Kidney epithelial cell (primary cell): ENCODE measurements around the gene PDZD7. TPM values are rescaled to one million over a fixed set of nuclear protein-coding genes. Genes with fewer than 3 reads are reported as not detected.

Source experiments
- DNase-seq: peaks from one replicate; pipeline ENCODE4 v3.0.0-alpha.2; 2010; ENCODE audit warnings: low read depth
- H3K27me3 ChIP-seq: 2 replicates; pipeline ENCODE4 v1.6.0; 2011; ENCODE audit warnings: low read length; ENCODE audit not compliant: control insufficient read depth, insufficient read depth
- H3K36me3 ChIP-seq: 2 replicates; pipeline ENCODE4 v1.5.1; 2011; ENCODE audit warnings: low read length; ENCODE audit not compliant: control insufficient read depth, insufficient read depth
- H3K4me3 ChIP-seq: 2 replicates; pipeline ENCODE4 v1.5.1; 2011; ENCODE audit warnings: low read depth, mild to moderate bottlenecking, control low read depth, low read length
- CTCF ChIP-seq: IDR thresholded peaks from 2 replicates; pipeline ENCODE4 v1.5.1; 2011; ENCODE audit warnings: mild to moderate bottlenecking, moderate library complexity, low read length, control low read depth, inconsistent platforms; ENCODE audit not compliant: insufficient read depth, poor library complexity, severe bottlenecking
- total RNA-seq: library from RNA; depleted of rRNA; stranded (reverse); fragments of >200 nt; gene quantifications from 2 replicates; pipeline ENCODE4 v1.2.3, GENCODE V29; 2015

PDZD7 gene
- total RNA-seq, 1 donor from 2014 or later, result 3.5 TPM

DNA sequence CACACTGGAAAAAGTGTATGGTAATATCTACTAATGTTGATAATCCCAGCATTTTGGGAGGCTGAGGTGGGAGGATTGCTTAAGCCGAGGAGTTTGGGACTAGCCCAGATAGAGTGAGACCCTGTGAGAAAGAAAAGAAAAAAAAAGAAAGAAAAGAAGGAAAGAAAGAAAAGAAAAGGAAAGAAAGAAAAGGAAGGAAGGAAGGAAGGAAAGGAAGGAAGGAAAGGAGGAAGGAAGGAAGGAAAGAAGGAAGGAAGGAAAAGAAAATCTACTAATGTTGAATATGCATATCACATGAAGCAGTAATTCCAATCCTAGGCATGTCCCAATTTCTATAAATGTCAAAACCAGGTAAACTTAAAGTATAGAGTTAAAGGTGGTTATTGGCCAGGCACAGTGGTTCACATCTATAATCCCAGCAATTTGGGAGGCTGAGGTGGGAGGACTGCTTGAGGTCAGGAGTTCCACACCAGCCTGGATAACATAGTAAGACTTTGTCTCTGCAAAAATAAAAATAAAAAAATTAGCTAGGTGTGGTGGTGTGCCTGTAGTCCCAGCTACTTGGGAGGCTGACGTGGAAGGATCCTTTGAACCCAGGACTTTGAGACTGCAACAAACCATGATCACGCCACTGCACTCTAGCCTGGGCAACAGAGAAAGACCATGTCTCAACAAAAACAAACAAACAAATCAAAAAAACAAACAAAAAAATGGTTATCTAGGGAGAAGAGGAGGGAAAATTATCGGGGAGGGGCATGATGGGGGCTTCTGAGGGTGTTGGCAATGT is 25.6 kb upstream of the PDZD7 start:
- DNase-seq, result no peak
- no peak for TF ChIP-seq CTCF
- no peaks in the 10 kb centered on the region for H3K36me3 ChIP-seq
- no peaks in the 10 kb centered on the region for H3K27me3 ChIP-seq
- H3K4me3 ChIP-seq, result no peak overlapping the region

DNA sequence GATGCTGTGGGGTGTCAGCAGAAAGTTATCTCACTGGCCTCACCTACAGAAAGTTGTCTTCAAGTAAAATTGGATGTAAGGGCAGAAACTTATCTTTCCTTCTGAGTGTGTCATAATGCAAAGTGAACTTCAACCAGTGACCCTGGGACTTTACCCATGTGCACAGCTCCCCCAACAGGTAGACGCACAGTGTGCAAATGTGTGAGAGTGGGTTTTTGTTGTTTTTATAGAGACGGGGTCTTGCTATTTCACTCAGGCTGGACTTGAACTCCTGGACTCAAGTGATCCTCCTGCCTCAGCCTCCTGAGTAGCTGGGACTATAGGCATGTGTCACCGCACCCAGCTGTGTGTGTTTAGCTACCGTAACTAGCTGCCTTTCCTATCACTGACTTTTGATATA is 24.5 kb upstream of the PDZD7 start:
- peak; percentile 4 for TF ChIP-seq CTCF
- no peak for DNase-seq
- no peak overlapping the region for H3K4me3 ChIP-seq
- no peaks in the 10 kb centered on the region for H3K36me3 ChIP-seq
- peaks cover 4% of the 10 kb centered on the region for H3K27me3 ChIP-seq

- TF ChIP-seq CTCF, result no peak
- Histone ChIP-seq H3K36me3 (no peaks in the 10 kb centered on the region), H3K27me3 (peaks cover 9% of the 10 kb centered on the region), H3K4me3 (no peak overlapping the region)
- DNase-seq, result no peak
Observed at GRCh38 chr10:101054876-101055275, 23.9 kb upstream of the PDZD7 start.

DNA sequence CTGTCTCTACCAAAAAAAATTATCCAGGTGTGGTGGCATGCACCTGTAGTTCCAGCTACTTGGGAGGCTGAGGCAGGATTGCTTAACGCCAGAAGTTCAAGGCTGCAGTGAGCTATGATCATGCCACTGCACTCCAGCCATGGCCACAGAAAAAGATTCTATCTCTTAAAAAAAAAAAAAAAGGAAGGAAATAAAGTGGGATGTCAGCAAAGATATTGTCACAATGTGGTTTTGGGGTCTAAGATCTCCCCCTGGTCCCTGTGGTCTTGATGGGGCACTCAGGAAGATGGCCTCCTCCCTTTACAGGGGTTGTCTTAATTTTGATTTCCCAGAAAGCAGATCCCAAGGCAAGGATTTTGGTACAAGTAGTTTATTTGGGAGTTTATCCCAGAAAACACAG is 23.4 kb upstream of the PDZD7 start:
- TF ChIP-seq CTCF, result no peak

GRCh38 chr10:101053516-101053915 is 22.6 kb upstream of the PDZD7 start:
- no peak for TF ChIP-seq CTCF
- Histone ChIP-seq H3K4me3 (no peak overlapping the region), H3K27me3 (peaks cover 23% of the 10 kb centered on the region), H3K36me3 (no peaks in the 10 kb centered on the region)
- no peak for DNase-seq

More for the DNA sequence above, 23.4 kb upstream of the PDZD7 start:
- H3K27me3 ChIP-seq, result peaks cover 14% of the 10 kb centered on the region
- H3K4me3 ChIP-seq, result no peak overlapping the region
- no peaks in the 10 kb centered on the region for H3K36me3 ChIP-seq
- no peak for DNase-seq

GRCh38 chr10:101052285-101052684 is 21.4 kb upstream of the PDZD7 start:
- no peak for DNase-seq
- TF ChIP-seq CTCF, result no peak
- Histone ChIP-seq H3K4me3 (no peak overlapping the region), H3K27me3 (peaks cover 35% of the 10 kb centered on the region), H3K36me3 (no peaks in the 10 kb centered on the region)
